Tibial artery (tissue), 4 donors: Measurements from ENCODE around the gene LYPD6B.

Source experiments
- DNase-seq, 2 donors: peaks; one replicate each; pipeline ENCODE4 v3.0.0-alpha.2; 2019
- H3K27ac ChIP-seq, 2 donors: fragments of 200-600 bp; sonication (generic) in 1 of 2; 1 replicate in 1 of 2; 2 replicates in 1 of 2; pipeline ENCODE4 v1.5.1; 2018 to 2019; ENCODE audit warnings: mild to moderate bottlenecking in 1 of 2
- H3K27me3 ChIP-seq, 2 donors: fragments of 200-600 bp; sonication (generic) in 1 of 2; one replicate each; pipeline versions ENCODE4 v1.5.1 to v1.6.0; 2016 to 2019
- H3K36me3 ChIP-seq, 3 donors: fragments of 200-600 bp; sonication (generic) in 2 of 3; one replicate each; pipeline ENCODE4 v1.5.1; 2016 to 2019; ENCODE audit warnings: mild to moderate bottlenecking in 2 of 3
- H3K4me1 ChIP-seq, 4 donors: fragments of 200-600 bp; sonication (generic) in 2 of 4; 1 replicate in 3 of 4; 2 replicates in 1 of 4; pipeline ENCODE4 v1.5.1; 2016 to 2019
- H3K4me3 ChIP-seq, 2 donors: fragments of 200-600 bp; sonication (generic) in 1 of 2; 1 replicate in 1 of 2; 2 replicates in 1 of 2; pipeline ENCODE4 v1.5.1; 2018 to 2019; ENCODE audit warnings: mild to moderate bottlenecking in 2 of 2
- H3K9me3 ChIP-seq, 3 donors: fragments of 200-600 bp; sonication (generic) in 1 of 3; one replicate each; pipeline ENCODE4 v1.5.1; 2016 to 2019
- intact Hi-C: fragments of 100-400 bp; cut with DNase I; formaldehyde crosslinking; loops from one replicate; pipeline ENCODE4 v1.15.0; 2023; ENCODE audit warnings: low total_unique reads
- TF ChIP-seq, protein P1 (sequence below), 2 experiments: fragments of 200-600 bp in 1 of 2; fragments of 450-650 bp in 1 of 2; IDR thresholded peaks; one replicate each; pipeline ENCODE4 v1.5.1; 2017 to 2019; ENCODE audit warnings: antibody characterized with exemption in 2 of 2, mild to moderate bottlenecking in 1 of 2, moderate library complexity in 1 of 2

The LYPD6B gene

DNA sequence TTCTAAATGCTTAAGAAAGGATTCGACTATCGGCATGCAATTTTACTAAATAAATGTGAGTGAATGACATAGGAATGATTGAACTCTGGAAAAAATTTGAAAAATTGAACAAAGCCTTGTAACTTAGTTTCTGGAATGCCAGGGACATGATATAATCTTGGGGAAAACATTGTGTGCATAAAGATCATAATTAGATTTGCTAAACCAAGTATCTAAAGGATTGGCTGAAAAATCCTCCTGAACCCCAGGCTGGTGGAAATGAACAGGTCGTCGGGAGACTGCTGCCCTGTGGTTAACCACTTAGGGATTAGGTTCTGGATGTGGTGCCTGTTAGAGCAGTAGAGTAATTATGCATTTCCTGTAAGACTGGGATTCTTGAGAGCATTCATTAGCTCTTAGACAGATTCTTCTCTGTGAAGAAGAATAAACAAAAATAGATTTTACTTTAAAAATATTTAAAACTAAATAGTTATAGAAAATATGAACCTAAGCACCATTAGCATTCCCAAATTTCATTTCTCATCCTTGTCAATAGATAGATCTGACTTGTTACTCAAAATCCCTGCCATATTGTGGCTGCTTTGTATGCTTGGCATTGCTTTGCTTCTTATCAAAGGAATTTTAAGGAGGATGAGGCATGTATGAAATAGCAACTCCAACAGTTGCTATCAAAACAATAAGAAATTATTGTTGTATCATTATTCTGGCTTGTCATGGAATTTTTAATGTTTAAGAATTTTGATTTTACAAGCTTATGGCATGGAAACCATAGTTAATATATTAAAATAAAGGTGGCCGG, 55.9 kb downstream of the LYPD6B start:
- no peak for DNase-seq
- no peak overlapping the region for H3K27ac ChIP-seq
- no peaks in the 10 kb centered on the region for H3K27me3 ChIP-seq
- intact Hi-C loops: no loop called here
- no peaks in the 10 kb centered on the region for H3K9me3 ChIP-seq
- H3K4me1 ChIP-seq: peaks cover 0 to 6% (median 0%) of the 10 kb centered on the region in 4 donors
- H3K4me3 ChIP-seq: no peak overlapping the region
- no peaks in the 10 kb centered on the region for H3K36me3 ChIP-seq
- TF ChIP-seq, protein P1, sequence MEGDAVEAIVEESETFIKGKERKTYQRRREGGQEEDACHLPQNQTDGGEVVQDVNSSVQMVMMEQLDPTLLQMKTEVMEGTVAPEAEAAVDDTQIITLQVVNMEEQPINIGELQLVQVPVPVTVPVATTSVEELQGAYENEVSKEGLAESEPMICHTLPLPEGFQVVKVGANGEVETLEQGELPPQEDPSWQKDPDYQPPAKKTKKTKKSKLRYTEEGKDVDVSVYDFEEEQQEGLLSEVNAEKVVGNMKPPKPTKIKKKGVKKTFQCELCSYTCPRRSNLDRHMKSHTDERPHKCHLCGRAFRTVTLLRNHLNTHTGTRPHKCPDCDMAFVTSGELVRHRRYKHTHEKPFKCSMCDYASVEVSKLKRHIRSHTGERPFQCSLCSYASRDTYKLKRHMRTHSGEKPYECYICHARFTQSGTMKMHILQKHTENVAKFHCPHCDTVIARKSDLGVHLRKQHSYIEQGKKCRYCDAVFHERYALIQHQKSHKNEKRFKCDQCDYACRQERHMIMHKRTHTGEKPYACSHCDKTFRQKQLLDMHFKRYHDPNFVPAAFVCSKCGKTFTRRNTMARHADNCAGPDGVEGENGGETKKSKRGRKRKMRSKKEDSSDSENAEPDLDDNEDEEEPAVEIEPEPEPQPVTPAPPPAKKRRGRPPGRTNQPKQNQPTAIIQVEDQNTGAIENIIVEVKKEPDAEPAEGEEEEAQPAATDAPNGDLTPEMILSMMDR (IDR thresholded peaks at IDR 0.05): no peak

GRCh38 chr2:149098701-149099100, 60.2 kb downstream of the LYPD6B start:
- Histone ChIP-seq H3K9me3 (no peaks in the 10 kb centered on the region), H3K36me3 (no peaks in the 10 kb centered on the region), H3K27ac (no peak overlapping the region), H3K4me1 (peaks cover 0 to 17% (median 0%) of the 10 kb centered on the region in 4 donors), H3K27me3 (no peaks in the 10 kb centered on the region), H3K4me3 (no peak overlapping the region)
- DNase-seq: no peak
- TF ChIP-seq, protein P1 (IDR thresholded peaks at IDR 0.05): no peak
- intact Hi-C loops: no loop called here

- DNase-seq: no peak
- TF ChIP-seq, protein P1 (IDR thresholded peaks at IDR 0.05): no peak
- intact Hi-C loops: no loop called here
These were observed 60.8 kb downstream of the LYPD6B start for GRCh38 chr2:149099298-149099697.

GRCh38 chr2:149100739-149101699, 62.5 kb downstream of the LYPD6B start:
- no peaks in the 10 kb centered on the region for H3K9me3 ChIP-seq
- peaks cover 0 to 17% (median 0%) of the 10 kb centered on the region in 4 donors for H3K4me1 ChIP-seq
- intact Hi-C loops: no loop called here
- no peaks in the 10 kb centered on the region for H3K36me3 ChIP-seq
- H3K27me3 ChIP-seq: no peaks in the 10 kb centered on the region
- no peak overlapping the region for H3K27ac ChIP-seq
- no peak for DNase-seq
- no peak overlapping the region for H3K4me3 ChIP-seq
- TF ChIP-seq, protein P1 (IDR thresholded peaks at IDR 0.05): no peak

More at GRCh38 chr2:149099298-149099697, 60.8 kb downstream of the LYPD6B start:
- H3K27me3 ChIP-seq: no peaks in the 10 kb centered on the region
- peaks cover 0 to 17% (median 0%) of the 10 kb centered on the region in 4 donors for H3K4me1 ChIP-seq
- no peak overlapping the region for H3K27ac ChIP-seq
- H3K4me3 ChIP-seq: no peak overlapping the region
- no peaks in the 10 kb centered on the region for H3K9me3 ChIP-seq
- H3K36me3 ChIP-seq: no peaks in the 10 kb centered on the region

DNA sequence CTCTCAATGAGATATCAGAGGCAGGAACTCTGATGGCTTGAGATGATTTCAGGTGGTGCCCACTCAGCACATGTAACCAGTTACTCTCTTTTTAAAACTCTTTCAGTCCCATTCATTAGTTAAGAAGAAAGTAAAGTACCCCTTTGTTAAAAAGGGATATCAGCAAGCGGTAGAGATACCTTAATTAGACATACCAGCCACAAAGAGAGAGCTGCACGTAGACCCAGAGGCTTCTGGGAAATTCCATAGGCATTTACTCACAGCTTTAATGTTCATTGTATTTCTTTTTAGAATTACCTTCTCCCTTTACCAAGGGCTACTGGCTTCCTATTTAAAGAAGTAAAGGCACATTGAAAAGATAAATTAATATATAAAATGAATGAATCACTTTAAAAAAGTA, 63.3 kb downstream of the LYPD6B start:
- peaks cover 0 to 17% (median 0%) of the 10 kb centered on the region in 4 donors for H3K4me1 ChIP-seq
- H3K4me3 ChIP-seq: no peak overlapping the region
- no peaks in the 10 kb centered on the region for H3K27me3 ChIP-seq
- no peaks in the 10 kb centered on the region for H3K9me3 ChIP-seq
- no peak for DNase-seq
- H3K36me3 ChIP-seq: no peaks in the 10 kb centered on the region
- TF ChIP-seq, protein P1 (IDR thresholded peaks at IDR 0.05): no peak
- H3K27ac ChIP-seq: no peak overlapping the region
- intact Hi-C loops: no loop called here
